Dermis blood vessel endothelial cell (primary cell): ENCODE results near the gene PRAF2. TPM values are rescaled to one million over a fixed set of nuclear protein-coding genes. Genes with fewer than 3 reads are reported as not detected.

Source experiments
- DNase-seq: peaks from one replicate; pipeline ENCODE4 v3.0.0; 2010
- total RNA-seq: library from RNA; depleted of rRNA; stranded (reverse); fragments of >200 nt; gene quantifications from 2 replicates; pipeline ENCODE4 v1.2.3, GENCODE V29; 2014

PRAF2 gene
- total RNA-seq, 1 donor from 2014 or later, result 2.7 TPM

DNA sequence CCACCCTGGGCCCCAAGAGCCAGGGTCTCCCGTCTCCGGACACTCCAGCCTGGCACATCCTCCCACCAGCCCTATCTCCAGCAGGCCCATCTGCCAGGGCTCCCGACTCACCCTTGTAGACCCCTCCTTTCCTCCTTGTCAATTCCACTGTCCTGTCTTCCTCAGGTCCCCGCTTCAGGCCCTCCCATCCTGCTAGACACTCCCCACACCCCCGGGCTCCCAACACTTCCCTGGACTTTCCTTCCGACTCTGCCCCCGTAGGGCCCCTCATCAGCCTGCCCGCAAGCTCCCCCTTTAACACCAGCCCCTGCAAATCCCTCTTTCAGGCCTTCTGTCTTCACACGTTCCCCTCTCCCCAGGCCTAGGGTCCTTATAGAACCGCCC lies 1.1 kb downstream of the PRAF2 start:
- no peak for DNase-seq

DNA sequence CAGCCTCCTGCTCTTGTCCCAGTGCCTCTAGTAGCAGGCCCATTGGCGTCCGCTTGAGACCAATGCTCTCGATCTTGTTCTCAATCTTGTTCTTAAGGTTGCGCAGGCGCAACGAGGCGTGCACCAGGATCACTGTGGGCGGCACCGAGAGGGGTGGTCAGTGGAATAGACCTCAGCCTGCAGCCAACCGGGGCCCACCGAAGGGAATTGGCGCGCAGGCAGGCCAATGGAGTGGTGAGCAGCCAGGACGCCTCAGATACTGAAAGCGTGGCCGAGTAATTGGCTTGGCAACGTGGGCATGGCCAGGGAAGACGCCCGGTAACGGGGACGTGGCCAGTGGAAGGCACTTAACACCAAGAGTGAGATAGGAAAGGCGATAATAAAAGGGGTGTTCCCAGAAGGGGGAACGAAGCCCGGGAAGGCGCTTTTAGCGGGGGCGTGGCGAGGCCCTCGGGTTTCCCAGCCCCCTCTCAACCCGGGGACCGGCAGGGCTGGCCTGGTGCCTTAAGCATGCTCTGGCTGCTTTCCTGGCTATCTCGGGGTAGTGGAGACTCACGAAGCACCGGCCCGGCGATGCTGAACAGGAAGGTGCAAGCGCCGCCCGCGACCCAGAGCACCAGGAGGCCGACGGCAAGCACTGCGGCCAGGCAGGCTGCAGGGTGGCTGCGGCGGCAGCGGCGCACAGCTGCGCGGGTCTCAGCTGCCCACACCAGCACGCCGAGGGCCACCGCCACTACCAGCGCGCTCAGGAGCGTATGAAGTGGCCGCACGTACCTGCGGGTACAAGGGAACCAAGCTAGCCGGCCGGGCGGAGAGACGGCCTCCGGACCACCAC lies 1.7 kb downstream of the PRAF2 start:
- peak; percentile 20 for DNase-seq

DNA sequence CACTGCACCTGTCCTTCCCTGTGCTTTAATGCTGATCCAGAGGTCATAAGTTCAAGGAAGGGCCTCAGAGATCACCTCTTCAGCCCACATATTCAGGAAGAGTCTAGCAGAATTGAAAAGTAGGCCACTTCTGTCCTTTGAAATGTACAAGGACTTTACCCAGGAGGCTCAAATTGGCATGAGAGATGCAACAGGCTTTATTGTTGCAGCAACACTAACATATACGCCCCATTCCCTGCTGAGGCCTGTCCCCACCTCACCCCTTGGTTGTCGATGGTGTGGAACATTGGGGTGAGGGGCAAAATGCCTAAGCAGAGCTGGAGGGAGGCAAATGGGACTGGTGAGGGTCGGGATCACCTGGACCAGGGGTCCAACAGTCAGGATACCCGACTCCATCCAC lies 2.8 kb downstream of the PRAF2 start:
- no peak for DNase-seq

DNA sequence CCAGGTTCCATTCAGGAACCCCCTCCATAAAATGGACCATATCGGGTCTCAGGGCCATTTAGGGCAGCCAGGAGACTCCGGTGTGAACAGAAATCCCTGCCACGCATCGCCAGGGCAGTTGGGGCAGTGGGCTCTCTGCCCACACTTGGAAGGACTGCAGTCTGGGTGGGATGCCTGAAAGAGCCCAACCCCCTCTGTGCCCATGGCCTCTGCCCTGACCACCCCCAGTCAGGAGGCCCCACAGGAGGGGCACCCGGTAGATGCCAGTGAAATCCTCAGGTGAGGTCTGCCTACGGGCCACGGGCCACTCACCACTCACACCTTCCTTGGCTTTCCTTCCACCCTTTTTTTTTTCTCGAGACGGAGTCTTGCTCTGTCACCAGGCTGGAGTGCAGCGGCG lies 4.8 kb downstream of the PRAF2 start:
- no peak for DNase-seq

DNA sequence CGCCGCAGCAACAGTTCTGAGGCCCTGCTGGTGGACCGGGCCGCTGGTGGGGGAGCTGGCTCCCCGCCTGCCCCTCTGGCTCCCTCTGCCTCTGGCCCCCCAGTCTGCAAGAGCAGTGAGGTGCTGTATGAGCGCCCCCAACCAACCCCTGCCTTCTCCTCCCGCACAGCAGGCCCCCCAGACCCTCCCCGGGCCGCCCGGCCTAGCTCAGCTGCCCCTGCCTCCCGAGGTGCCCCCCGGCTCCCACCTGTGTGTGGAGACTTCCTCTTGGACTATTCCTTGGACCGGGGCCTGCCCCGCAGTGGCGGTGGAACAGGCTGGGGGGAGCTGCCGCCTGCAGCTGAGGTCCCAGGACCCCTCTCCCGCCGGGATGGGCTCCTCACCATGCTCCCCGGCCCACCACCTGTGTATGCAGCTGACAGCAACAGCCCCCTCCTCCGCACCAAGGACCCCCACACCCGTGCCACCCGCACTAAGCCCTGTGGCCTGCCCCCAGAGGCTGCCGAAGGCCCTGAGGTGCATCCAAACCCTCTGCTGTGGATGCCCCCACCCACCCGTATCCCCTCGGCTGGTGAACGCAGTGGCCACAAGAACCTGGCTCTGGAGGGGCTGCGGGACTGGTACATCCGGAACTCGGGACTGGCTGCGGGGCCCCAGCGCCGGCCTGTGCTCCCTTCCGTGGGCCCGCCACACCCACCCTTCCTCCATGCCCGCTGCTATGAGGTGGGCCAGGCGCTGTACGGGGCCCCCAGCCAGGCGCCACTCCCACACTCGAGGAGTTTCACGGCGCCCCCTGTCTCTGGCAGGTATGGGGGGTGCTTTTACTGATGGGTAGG lies 6.3 kb downstream of the PRAF2 start:
- no peak for DNase-seq

DNA sequence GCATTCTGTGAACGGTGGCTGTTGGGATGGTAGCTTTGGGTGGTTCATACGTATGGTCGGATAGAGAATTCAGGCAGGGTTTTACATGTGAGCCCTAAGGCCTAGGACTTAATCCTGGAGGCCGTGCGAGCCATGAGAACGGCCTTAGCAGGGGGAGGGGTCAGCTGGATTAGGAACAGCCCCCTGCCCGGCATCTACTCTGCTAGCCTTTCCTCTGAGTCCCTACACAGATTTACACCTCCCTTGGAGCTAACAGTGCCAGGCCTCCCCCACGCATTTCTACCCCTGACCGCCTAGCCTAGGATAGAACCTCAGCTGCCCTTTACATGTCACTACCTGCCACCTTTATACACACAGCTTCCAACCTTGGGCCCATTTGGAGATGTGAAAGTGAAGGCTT lies 7.1 kb downstream of the PRAF2 start:
- DNase-seq, result no peak

DNA sequence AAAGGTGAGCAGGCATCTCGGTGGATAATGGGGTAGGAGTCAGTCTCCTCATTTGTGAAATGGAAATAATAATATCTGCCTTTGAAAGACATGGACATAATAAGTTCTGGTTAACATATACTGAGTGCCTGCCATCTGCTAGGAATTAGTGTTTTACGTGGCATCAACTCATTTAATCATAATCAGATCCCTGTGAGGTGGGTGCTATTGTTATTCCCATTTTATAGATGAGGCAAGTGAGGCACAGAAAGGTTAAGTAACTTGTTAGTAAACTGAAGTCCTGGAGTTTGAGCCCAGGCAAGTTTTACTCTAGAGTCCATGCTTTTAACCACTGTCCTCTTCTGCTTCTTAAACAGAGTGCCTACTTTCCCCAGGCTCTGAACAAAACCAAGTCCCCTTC lies 7.5 kb downstream of the PRAF2 start:
- no peak for DNase-seq

DNA sequence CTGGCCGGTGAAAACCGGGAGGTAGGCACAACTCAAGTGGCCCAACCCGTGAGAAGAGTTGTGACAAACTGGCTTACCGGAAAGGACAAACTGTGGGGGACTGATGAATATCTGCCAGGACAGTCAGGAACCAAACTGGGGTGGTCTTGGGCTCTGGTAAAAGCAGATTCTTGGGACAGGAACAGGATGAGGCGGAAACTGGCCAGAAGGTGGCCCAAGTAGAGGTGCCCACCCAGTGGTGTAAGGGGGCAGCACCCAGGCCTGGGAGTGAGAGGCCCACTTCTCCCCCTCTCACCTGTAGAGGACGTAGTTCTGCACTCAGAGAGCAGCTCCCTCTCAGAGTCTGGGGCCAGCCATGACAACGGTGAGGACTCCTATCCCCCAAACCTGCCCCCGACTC lies 9.1 kb downstream of the PRAF2 start:
- DNase-seq, result no peak

DNA sequence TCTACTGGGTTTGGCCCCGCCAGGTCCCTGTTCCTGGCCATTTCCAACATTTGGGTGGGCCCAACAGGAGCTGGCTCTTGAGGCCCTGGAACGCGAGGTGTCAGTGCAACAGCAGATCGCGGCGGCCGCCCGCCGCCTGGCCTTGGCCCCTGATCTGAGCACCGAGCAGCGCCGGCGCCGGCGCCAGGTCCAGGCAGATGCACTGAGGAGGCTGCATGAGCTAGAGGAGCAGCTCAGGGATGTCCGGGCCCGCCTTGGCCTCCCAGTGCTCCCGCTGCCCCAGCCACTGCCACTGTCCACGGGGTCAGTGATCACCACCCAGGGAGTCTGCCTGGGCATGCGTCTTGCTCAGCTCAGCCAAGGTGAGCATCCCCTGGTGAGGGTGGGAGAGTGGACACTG lies 9.5 kb downstream of the PRAF2 start:
- no peak for DNase-seq

DNA sequence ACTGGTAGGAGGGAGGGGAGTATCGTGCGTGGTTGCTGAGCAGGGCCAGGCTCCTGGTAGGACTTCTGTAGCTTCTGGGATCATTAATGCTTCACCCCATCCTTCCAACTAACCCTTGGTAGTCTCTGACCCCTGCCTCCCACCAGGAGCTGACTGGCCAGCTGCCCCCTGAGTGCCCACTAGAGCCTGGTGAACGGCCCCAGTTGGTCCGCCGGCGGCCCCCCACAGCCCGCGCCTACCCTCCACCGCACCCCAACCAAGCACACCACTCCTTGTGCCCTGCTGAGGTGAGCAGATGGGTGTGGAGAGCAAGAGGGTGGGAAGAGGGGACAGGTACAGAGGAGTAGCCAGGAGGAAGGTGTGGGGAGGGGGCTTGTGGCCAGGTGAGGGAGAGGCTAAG lies 10.1 kb downstream of the PRAF2 start:
- DNase-seq, result no peak

DNA sequence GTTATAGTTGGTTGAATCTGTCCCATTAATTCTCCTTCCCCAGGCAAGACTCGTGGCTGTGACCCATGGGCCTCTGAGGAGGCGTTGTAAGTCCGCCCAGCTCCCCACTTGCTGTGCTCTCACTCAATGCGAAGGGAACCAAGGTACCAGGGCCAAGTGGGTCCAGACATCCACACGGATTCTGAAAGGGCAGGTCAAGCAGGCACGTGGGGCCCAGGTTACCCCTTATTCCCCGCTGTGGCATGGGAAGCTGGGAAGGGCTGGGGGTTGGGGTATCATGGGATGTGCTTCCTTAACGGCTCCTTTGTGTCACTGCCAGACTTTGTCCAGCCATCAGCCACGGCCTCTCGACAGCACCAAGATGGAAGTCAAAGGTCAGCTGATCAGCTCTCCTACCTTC lies 11.9 kb downstream of the PRAF2 start:
- no peak for DNase-seq

DNA sequence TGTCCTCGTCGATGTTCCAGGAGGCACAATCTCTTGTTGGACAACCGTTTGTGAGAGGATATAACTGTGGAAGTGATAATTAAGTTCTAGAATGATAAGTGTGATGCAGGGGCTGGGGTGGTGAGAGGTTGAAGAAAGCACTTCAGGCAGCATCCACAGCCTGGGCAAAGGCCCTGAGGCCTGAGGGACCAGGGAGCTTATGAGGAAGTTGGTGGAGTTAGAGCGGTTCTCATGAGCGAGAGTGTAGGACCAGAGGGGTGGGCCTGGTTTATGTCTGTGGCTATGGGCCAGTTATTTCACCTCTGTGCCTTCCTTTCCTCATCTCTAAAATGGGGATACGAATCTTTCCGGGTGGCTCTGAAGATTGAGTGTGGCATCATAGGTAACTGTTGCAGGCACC lies 12.3 kb downstream of the PRAF2 start:
- DNase-seq, result no peak

DNA sequence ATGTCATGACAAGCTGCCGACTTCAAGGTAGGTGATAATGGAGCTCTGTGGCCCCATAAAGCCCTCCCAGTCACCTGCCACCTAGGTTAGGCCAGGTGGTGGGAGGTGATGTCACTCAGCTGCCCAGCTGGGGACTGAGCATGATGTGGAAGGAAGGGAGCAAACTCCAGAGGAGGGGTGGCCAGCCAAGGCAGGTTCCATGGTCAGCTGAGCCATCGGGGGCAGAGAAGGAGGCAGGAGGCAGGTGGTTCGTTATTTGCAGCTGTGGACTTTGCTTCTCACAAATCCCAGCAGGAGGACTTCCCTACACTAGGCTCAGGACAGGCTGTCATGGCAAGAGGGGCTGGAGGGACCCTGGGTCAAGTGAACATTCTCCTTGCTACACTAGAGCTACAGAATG lies 12.9 kb downstream of the PRAF2 start:
- no peak for DNase-seq

DNA sequence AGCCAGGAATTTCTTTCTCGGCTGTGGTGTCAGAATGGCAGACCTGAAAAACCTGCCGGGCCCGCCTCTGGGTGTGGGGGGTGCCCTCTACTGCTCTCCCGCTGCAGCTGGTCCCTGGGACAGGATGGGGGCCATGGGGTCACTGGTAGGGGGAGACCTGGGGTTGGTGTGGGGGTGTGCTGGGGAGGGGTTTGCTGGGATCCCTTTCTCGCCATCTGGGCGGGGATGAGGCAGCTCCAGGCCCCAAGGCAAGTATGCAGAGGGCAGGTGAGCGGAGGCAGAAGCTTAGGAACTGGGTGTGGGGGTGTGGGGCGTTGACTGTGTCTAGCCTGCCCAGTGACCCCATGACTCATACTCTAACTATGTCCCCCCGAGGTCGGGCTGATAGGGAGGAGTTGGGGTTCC lies 14.1 kb downstream of the PRAF2 start:
- no peak for DNase-seq

DNA sequence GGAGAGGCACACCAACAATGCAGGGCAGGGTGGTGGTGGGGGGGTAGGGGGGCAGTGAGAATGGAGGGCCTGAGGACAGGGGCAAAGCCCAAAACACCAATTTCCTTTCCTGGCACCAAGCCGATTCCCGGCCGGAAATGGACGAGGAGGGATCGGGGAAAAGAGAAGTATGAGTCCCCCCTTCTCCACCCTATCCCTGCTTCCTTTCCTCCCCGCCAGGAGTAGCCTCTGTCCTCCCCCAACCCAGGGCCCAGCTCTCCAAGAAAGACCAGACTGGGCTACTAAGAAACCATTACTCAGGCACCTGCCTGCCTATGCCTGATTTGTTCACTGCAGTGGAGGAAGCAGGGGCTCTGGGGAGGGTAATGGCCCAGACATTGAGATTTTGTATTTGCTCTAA lies 14.6 kb downstream of the PRAF2 start:
- no peak for DNase-seq

DNA sequence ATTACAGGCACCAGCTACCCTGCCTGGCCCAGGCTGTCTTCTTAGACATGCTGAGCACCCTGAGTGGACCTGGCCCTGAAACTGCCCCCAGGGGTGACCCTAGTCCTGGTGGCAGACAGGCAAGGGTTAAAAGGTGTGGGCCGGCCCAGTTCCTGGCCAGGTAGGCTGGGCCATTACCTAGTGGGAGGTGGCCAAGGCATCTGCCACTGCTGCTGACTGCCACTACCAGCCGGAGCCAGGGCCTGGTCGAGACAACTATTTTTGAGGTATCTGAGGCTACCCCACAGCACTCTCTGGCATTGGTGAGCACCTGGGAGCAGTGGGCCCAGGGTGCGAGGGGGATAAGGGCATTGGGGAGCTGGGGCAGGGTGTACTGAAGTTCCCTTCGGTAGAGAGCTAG lies 15.0 kb downstream of the PRAF2 start, which contains the start of gene CCDC120:
TSS of gene CCDC120 (plus strand) at position 206 of the 400 bp plus-strand sequence. CDS start 3,043 bp downstream, outside the sequence.
- no peak for DNase-seq

DNA sequence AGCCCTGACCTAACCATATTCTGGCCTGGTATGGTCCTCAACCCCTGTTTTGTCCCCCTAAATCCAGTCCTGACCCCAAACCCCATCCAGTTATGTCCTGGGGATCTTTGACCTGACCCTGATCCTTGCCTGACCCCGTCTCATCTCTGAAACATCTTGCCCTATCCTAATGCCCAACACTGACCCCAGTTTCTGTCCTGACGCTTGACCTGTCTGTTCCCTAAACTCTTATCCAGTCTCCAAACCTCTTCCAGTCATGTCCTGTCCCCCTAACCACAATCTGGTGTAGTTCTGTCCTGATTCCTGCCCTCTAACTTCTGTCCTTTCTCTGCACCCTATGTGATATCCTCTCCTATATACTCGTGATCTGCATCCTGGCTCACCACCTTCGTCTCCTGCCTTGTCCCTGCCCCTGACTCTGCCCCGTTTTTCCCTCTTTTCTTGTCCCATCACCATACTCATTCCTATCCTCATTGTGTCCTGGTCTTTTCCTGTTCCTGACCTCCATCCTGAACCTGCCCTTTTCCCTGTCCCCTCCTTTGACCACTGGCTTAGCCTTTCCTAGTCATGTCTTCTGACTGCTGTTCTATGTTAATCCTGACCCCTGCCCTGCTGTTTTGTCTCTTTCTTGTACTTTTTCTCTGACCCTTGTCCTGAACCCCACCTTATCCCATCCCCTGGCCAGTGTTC lies 19.6 kb downstream of the PRAF2 start:
- DNase-seq, result no peak

DNA sequence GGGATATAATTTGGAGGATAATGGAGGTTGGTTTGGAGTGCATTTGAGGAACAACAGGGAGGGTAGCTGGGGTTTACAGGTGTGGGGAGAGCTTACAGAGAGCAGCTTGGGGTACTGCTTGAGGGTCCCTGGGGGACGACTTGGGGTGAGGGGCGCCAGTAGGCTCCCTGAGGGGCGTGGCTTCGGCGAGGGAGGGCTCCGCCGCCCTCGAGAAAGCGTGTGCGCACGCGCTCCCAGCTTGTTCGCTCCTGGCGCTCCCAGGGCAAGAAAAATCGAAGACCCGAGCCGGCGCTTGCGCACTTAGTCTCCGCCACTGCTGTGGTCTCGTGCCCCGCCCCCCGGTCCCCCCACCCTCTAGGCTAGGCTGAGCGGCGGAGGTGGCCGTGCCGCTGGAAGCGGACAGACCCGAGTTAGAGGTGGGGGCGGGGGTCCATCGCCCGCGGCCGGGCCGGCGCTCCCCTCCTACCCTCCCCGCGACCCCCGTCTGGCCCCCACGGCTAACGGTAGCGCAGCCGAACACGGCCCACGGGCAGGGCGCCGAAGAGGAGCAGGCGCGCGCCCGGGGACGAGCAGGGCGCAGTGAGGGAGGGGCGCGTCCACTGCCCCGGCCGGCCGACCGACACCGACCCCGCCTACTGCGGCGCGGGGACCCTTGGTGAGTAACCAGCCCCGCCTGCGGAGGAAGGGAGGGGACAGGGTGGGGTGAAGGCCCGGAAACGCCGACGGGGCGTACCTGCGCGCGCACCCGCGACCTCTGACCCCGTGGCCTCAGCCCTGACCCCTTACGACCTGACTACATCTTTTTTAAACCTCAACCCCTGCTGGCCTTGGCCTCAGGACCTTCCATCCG lies 20.4 kb downstream of the PRAF2 start:
- DNase-seq, result peak; percentile 72

DNA sequence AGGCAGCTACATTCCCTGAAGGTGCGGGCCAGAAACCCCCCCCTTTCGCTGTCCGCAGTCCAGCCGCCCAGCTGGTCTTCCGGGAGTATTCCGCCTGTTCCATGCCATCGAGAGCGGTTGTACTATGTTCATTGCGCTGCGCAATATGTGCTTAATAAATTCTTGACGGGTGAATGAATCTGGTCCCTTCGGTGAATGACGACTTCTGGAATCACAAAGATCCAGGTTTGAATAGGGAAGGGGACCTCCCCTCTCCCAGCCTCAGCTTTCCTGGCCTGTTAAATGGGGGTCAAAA lies 29.9 kb downstream of the PRAF2 start:
- DNase-seq, result no peak

DNA sequence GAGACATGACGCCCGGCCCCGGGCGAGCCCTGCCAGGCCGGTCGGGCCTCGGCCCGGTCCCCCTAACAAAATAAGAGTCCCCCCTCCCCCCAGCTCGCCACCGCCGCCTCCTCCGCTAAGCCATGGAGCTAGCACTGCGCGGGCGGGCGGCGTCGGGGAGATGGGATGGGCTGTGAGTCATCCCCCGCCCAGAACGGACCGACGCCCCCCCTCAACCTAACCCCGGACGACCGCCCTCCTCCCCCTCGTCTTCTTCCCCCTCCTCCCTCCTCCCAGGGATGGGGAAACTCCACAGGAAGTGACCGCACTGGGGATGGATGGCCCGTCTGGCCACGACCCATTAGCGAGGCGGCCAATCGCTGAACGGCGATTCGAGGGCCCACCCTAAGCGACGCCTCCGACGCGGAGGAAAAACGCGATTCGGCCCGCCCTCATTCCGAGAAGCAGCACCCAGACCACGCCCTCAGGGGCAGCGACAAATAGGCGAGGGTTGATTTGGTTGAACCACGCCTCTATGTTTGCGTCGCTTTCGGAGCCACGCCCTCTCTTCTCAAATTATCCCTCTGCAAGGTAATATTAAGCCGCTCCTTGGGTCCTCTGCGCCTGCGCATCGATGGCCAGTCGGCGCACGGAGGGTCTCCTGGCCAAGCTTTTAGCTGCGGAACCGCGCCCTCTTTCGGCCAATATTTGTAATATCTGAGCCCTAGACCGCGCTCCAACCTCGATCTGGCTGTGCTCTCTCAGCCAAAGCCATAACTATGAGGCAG lies 30.4 kb downstream of the PRAF2 start, which contains the start of gene TFE3:
TSS of gene TFE3 (minus strand) at position 138 of the 767 bp plus-strand sequence. CDS start at position 7, 131 bp downstream.
- DNase-seq, result peak; percentile 98

DNA sequence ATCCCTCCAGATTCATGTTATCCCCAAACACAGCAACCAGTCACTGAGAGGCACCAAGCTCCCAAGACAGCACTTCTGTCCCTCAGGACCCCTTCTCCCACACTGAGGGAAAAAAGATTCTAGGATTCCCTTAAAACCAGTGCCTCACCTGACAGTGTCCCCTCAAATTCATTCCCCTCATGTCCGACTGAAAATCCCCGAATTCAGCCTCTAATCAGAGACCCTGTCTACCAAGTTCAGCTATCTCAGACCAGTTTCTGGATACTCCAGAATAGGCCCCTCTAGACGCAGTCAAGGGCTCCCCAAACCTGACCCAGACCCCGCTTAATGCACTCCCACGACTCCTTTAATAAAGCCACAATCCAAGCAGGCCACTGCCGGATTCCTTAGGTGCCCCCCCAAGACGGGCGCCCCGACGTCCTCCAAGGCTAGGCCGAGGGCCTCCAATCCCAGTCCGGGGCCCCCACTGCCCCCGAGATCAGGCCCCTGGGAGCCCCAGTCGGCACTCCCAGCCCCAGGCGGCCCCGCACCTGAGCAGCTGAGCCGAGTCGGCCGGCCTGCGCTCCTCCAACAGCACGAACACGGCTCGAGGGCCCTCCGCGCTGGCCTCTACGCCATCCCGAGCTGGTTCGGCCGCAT lies 31.1 kb downstream of the PRAF2 start:
- DNase-seq, result peak; percentile 20
